Activated CD8-positive, alpha-beta memory T cell treated with anti-CD3 and anti-CD28 coated beads, Interleukin-2, amount 10 ng/mL, durations not matched to agents 7 days and 5 days (primary cell): ENCODE results near the gene MRAS. TPM values are rescaled to one million over a fixed set of nuclear protein-coding genes. Genes with fewer than 3 reads are reported as not detected.

Source experiments
- ATAC-seq: fragments of 150-1000 bp; cut with Tn5 transposase; one replicate; pipeline ENCODE4 v1.10.0; 2021; ENCODE audit warnings: moderate library complexity
- CTCF ChIA-PET: fragments of 350-600 bp; sonication (Branson Sonifier 250); formaldehyde crosslinking; loops from one replicate; lab custom pipeline; 2021; ENCODE audit warnings: antibody characterized with exemption; lab: Charles Lee
- DNase-seq: peaks from one replicate; pipeline ENCODE4 v3.0.0-alpha.2; 2020
- H3K27ac Mint-ChIP-seq: one replicate; pipeline ENCODE4 v1.8.0; 2021; ENCODE audit warnings: mild to moderate bottlenecking, mixed read lengths
- H3K27me3 Mint-ChIP-seq: one replicate; pipeline ENCODE4 v1.8.0; 2021; ENCODE audit warnings: mixed read lengths
- H3K36me3 Mint-ChIP-seq: one replicate; pipeline ENCODE4 v1.8.0; 2021; ENCODE audit warnings: mild to moderate bottlenecking, mixed read lengths
- H3K4me1 Mint-ChIP-seq: one replicate; pipeline ENCODE4 v1.8.0; 2021; ENCODE audit warnings: mixed read lengths
- H3K4me3 Mint-ChIP-seq: one replicate; pipeline ENCODE4 v1.8.0; 2021; ENCODE audit warnings: mild to moderate bottlenecking, moderate library complexity, mixed read lengths
- H3K9me3 Mint-ChIP-seq: one replicate; pipeline ENCODE4 v1.8.0; 2022; ENCODE audit warnings: low read depth, mixed read lengths
- total RNA-seq, 2 experiments: library from RNA; stranded (reverse); gene quantifications; one replicate each; pipeline ENCODE4 v1.2.3, GENCODE V29; 2021

MRAS gene
- total RNA-seq, 2 experiments from 2014 or later: not detected

- DNase-seq (no peak), ATAC-seq (no peak)
- Mint-ChIP-seq H3K27me3 (peaks cover 3% of the 10 kb centered on the region), H3K36me3 (no peaks in the 10 kb centered on the region), H3K9me3 (no peaks in the 10 kb centered on the region), H3K4me1 (no peaks in the 10 kb centered on the region), H3K4me3 (no peak overlapping the region), H3K27ac (no peak overlapping the region)
- CTCF ChIA-PET: no interaction called here
These were observed 45.8 kb downstream of the MRAS start for GRCh38 chr3:138394156-138394555.

GRCh38 chr3:138394686-138395085 is 46.3 kb downstream of the MRAS start:
- Mint-ChIP-seq H3K9me3 (no peaks in the 10 kb centered on the region), H3K4me1 (no peaks in the 10 kb centered on the region), H3K36me3 (no peaks in the 10 kb centered on the region), H3K4me3 (no peak overlapping the region), H3K27me3 (peaks cover 3% of the 10 kb centered on the region), H3K27ac (no peak overlapping the region)
- no peak for DNase-seq
- ATAC-seq: no peak
- CTCF ChIA-PET: no interaction called here

GRCh38 chr3:138395865-138396751 is 47.7 kb downstream of the MRAS start:
- CTCF ChIA-PET: no interaction called here
- Mint-ChIP-seq H3K27ac (no peak overlapping the region), H3K4me3 (no peak overlapping the region), H3K27me3 (peaks cover 3% of the 10 kb centered on the region), H3K36me3 (no peaks in the 10 kb centered on the region), H3K4me1 (no peaks in the 10 kb centered on the region), H3K9me3 (no peaks in the 10 kb centered on the region)
- DNase-seq (no peak), ATAC-seq (no peak)

GRCh38 chr3:138396752-138397410 is 48.5 kb downstream of the MRAS start:
- DNase-seq: no peak
- H3K27ac Mint-ChIP-seq: no peak overlapping the region
- ATAC-seq: no peak
- CTCF ChIA-PET: no interaction called here
- no peaks in the 10 kb centered on the region for H3K36me3 Mint-ChIP-seq
- no peaks in the 10 kb centered on the region for H3K4me1 Mint-ChIP-seq
- no peaks in the 10 kb centered on the region for H3K9me3 Mint-ChIP-seq
- no peak overlapping the region for H3K4me3 Mint-ChIP-seq
- H3K27me3 Mint-ChIP-seq: peaks cover 3% of the 10 kb centered on the region

- no peaks in the 10 kb centered on the region for H3K36me3 Mint-ChIP-seq
- CTCF ChIA-PET: no interaction called here
- no peaks in the 10 kb centered on the region for H3K4me1 Mint-ChIP-seq
- no peaks in the 10 kb centered on the region for H3K27me3 Mint-ChIP-seq
- ATAC-seq: no peak
- no peak overlapping the region for H3K27ac Mint-ChIP-seq
- H3K4me3 Mint-ChIP-seq: no peak overlapping the region
- H3K9me3 Mint-ChIP-seq: no peaks in the 10 kb centered on the region
- no peak for DNase-seq
These were observed 49.6 kb downstream of the MRAS start for GRCh38 chr3:138397983-138398382.

GRCh38 chr3:138398791-138399575 is 50.6 kb downstream of the MRAS start:
- Mint-ChIP-seq H3K27ac (no peak overlapping the region), H3K4me3 (no peak overlapping the region), H3K27me3 (no peaks in the 10 kb centered on the region), H3K9me3 (no peaks in the 10 kb centered on the region), H3K36me3 (no peaks in the 10 kb centered on the region), H3K4me1 (no peaks in the 10 kb centered on the region)
- no peak for DNase-seq
- no peak for ATAC-seq
- CTCF ChIA-PET: interaction anchor here (1.9 kb wide), 1 partner anchor 19 kb away, joined by 5 read pairs; no protein-coding TSS in a partner anchor

GRCh38 chr3:138399766-138400165 is 51.4 kb downstream of the MRAS start:
- peaks cover 2% of the 10 kb centered on the region for H3K27me3 Mint-ChIP-seq

GRCh38 chr3:138400651-138401070 is 52.3 kb downstream of the MRAS start:
- Mint-ChIP-seq H3K36me3 (no peaks in the 10 kb centered on the region), H3K9me3 (no peaks in the 10 kb centered on the region), H3K27me3 (peaks cover 5% of the 10 kb centered on the region), H3K27ac (no peak overlapping the region), H3K4me3 (no peak overlapping the region), H3K4me1 (no peaks in the 10 kb centered on the region)
- CTCF ChIA-PET: interaction anchor here (1.2 to 1.9 kb wide), 2 partner anchors 17 to 515 kb away, joined by 4 to 5 read pairs; no protein-coding TSS in a partner anchor
- ATAC-seq (no peak), DNase-seq (no peak)

More at GRCh38 chr3:138399766-138400165, 51.4 kb downstream of the MRAS start:
- ATAC-seq (no peak), DNase-seq (no peak)
- Mint-ChIP-seq H3K27ac (no peak overlapping the region), H3K4me3 (no peak overlapping the region), H3K4me1 (no peaks in the 10 kb centered on the region), H3K9me3 (no peaks in the 10 kb centered on the region), H3K36me3 (no peaks in the 10 kb centered on the region)
- CTCF ChIA-PET: interaction anchor here (1.9 kb wide), 1 partner anchor 18 kb away, joined by 5 read pairs; no protein-coding TSS in a partner anchor

- no peak overlapping the region for H3K27ac Mint-ChIP-seq
- no peaks in the 10 kb centered on the region for H3K4me1 Mint-ChIP-seq
- CTCF ChIA-PET: interaction anchor here (1.2 kb wide), 1 partner anchor 513 kb away, joined by 4 read pairs; no protein-coding TSS in a partner anchor
- H3K36me3 Mint-ChIP-seq: no peaks in the 10 kb centered on the region
- DNase-seq (no peak), ATAC-seq (no peak)
- peaks cover 5% of the 10 kb centered on the region for H3K27me3 Mint-ChIP-seq
- H3K9me3 Mint-ChIP-seq: no peaks in the 10 kb centered on the region
- H3K4me3 Mint-ChIP-seq: no peak overlapping the region
These were observed 53.5 kb downstream of the MRAS start for GRCh38 chr3:138401834-138402233.

- no peak overlapping the region for H3K27ac Mint-ChIP-seq
- H3K36me3 Mint-ChIP-seq: no peaks in the 10 kb centered on the region
- no peaks in the 10 kb centered on the region for H3K9me3 Mint-ChIP-seq
- no peak for DNase-seq
- H3K4me3 Mint-ChIP-seq: no peak overlapping the region
- no peaks in the 10 kb centered on the region for H3K4me1 Mint-ChIP-seq
- CTCF ChIA-PET: interaction anchor here (1.4 kb wide), 1 partner anchor 13 kb away, joined by 5 read pairs; no protein-coding TSS in a partner anchor
- peaks cover 15% of the 10 kb centered on the region for H3K27me3 Mint-ChIP-seq
- no peak for ATAC-seq
These were observed 55.7 kb downstream of the MRAS start for GRCh38 chr3:138404121-138404520.

GRCh38 chr3:138405001-138405400 is 56.6 kb downstream of the MRAS start:
- CTCF ChIA-PET: interaction anchor here (1.7 kb wide), 1 partner anchor 13 kb away, joined by 10 read pairs; no protein-coding TSS in a partner anchor
- H3K27ac Mint-ChIP-seq: no peak overlapping the region
- H3K4me3 Mint-ChIP-seq: no peak overlapping the region
- no peaks in the 10 kb centered on the region for H3K4me1 Mint-ChIP-seq
- no peak for DNase-seq
- H3K9me3 Mint-ChIP-seq: no peaks in the 10 kb centered on the region
- peaks cover 15% of the 10 kb centered on the region for H3K27me3 Mint-ChIP-seq
- no peaks in the 10 kb centered on the region for H3K36me3 Mint-ChIP-seq
- ATAC-seq: no peak

- no peaks in the 10 kb centered on the region for H3K4me1 Mint-ChIP-seq
- no peaks in the 10 kb centered on the region for H3K9me3 Mint-ChIP-seq
- H3K4me3 Mint-ChIP-seq: no peak overlapping the region
- no peaks in the 10 kb centered on the region for H3K36me3 Mint-ChIP-seq
- no peak for ATAC-seq
- peaks cover 15% of the 10 kb centered on the region for H3K27me3 Mint-ChIP-seq
- H3K27ac Mint-ChIP-seq: no peak overlapping the region
- CTCF ChIA-PET: interaction anchor here (1.7 kb wide), 1 partner anchor 12 kb away, joined by 10 read pairs; no protein-coding TSS in a partner anchor
- DNase-seq: no peak
These were observed 57.1 kb downstream of the MRAS start for GRCh38 chr3:138405486-138405885.

GRCh38 chr3:138406606-138407005 is 58.2 kb downstream of the MRAS start:
- DNase-seq (no peak), ATAC-seq (no peak)
- Mint-ChIP-seq H3K27ac (no peak overlapping the region), H3K4me3 (no peak overlapping the region), H3K36me3 (no peaks in the 10 kb centered on the region), H3K4me1 (peaks cover 2% of the 10 kb centered on the region), H3K9me3 (no peaks in the 10 kb centered on the region), H3K27me3 (peaks cover 18% of the 10 kb centered on the region)
- CTCF ChIA-PET: interaction anchor here (1.7 to 2.1 kb wide), 2 partner anchors 11 to 517 kb away, joined by 5 to 10 read pairs; no protein-coding TSS in a partner anchor
